Neural cell (in vitro differentiated cells): ENCODE data around the gene CSF2RB.

Source experiments
- EP300 ChIP-seq: fragments of 450-650 bp; conservative IDR thresholded peaks from 2 replicates; pipeline ENCODE4 v1.6.1; 2014; ENCODE audit warnings: antibody characterized with exemption, mild to moderate bottlenecking, moderate library complexity; ENCODE audit not compliant: poor library complexity, severe bottlenecking
- EZH2 ChIP-seq: fragments of 200-600, 300-800 bp; shearing (Covaris generic), sonication (generic); IDR thresholded peaks from 2 replicates; pipeline ENCODE4 v1.6.1; 2014; ENCODE audit warnings: antibody characterized with exemption, low read length, borderline replicate concordance, mild to moderate bottlenecking; ENCODE audit not compliant: insufficient read depth, poor library complexity, severe bottlenecking
- MXI1 ChIP-seq: fragments of 450-650 bp; conservative IDR thresholded peaks from 2 replicates; pipeline ENCODE4 v1.6.1; 2014; ENCODE audit warnings: antibody characterized with exemption, mild to moderate bottlenecking; ENCODE audit not compliant: poor library complexity, severe bottlenecking
- POLR2AphosphoS5 ChIP-seq: IDR thresholded peaks from 2 replicates; pipeline ENCODE4 v1.6.1; 2012
- RAD21 ChIP-seq: fragments of 450-650 bp; conservative IDR thresholded peaks from 2 replicates; pipeline ENCODE4 v1.6.1; 2014; ENCODE audit warnings: antibody characterized with exemption, mild to moderate bottlenecking, moderate library complexity
- SMC3 ChIP-seq: fragments of 450-650 bp; conservative IDR thresholded peaks from 2 replicates; pipeline ENCODE4 v1.6.1; 2014; ENCODE audit warnings: antibody characterized with exemption, mild to moderate bottlenecking, moderate library complexity; ENCODE audit not compliant: poor library complexity
- TAF1 ChIP-seq: IDR thresholded peaks from 2 replicates; pipeline ENCODE4 v1.6.1; 2012; ENCODE audit warnings: low read depth
- TF ChIP-seq, protein P1 (sequence below): fragments of 450-650 bp; IDR thresholded peaks from 2 replicates; pipeline ENCODE4 v1.5.1; 2014; ENCODE audit warnings: antibody characterized with exemption, mild to moderate bottlenecking, moderate library complexity; ENCODE audit not compliant: poor library complexity, severe bottlenecking

GRCh38 chr22:36891646-36892045 lies 21.8 kb upstream of the CSF2RB start:
- TF ChIP-seq EZH2 (no peak), POLR2AphosphoS5 (no peak), RAD21 (no peak), TAF1 (no peak), SMC3 (no peak), EP300 (no peak), MXI1 (no peak)
- TF ChIP-seq, protein P1, sequence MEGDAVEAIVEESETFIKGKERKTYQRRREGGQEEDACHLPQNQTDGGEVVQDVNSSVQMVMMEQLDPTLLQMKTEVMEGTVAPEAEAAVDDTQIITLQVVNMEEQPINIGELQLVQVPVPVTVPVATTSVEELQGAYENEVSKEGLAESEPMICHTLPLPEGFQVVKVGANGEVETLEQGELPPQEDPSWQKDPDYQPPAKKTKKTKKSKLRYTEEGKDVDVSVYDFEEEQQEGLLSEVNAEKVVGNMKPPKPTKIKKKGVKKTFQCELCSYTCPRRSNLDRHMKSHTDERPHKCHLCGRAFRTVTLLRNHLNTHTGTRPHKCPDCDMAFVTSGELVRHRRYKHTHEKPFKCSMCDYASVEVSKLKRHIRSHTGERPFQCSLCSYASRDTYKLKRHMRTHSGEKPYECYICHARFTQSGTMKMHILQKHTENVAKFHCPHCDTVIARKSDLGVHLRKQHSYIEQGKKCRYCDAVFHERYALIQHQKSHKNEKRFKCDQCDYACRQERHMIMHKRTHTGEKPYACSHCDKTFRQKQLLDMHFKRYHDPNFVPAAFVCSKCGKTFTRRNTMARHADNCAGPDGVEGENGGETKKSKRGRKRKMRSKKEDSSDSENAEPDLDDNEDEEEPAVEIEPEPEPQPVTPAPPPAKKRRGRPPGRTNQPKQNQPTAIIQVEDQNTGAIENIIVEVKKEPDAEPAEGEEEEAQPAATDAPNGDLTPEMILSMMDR = no peak
